ENCODE results near the gene WDFY4.

Gene WDFY4

DNA sequence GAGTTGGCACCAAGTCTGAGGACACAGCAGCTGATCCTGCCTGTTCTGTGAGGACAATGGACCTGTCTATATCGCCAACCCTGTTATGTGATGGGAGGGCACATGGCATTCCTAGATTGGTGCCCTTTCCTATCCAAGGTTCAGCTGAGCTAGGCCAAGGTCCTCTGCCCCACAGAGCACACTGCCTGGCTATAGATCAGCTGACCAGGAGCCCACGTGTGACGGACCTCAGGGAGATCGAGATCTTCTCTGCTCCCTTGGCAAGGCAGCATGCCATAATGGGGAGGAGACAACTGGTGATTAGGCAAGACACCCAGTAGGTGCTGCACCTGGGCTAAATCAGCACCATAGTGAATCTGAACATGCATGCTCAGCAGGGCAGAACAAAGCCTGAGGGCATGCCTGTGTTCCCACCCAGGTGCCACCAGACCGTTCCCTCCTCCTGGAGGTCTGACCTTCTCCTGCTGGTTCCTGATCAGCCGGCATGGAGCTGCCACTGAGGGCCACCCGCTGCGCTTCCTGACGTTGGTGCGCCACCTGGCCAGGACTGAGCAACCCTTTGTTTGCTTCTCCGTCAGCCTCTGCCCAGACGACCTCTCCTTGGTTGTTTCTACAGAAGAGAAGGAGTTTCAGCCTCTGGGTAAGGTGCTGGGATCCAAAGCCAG, 93.7 kb downstream of the WDFY4 start:
- DNase-seq: no peak
- in situ Hi-C loops (cut with MboI; ENCODE audit: low pct_unique_long_range_greater_than_20kb, low sequenced_read_pairs): no loop called here

DNA sequence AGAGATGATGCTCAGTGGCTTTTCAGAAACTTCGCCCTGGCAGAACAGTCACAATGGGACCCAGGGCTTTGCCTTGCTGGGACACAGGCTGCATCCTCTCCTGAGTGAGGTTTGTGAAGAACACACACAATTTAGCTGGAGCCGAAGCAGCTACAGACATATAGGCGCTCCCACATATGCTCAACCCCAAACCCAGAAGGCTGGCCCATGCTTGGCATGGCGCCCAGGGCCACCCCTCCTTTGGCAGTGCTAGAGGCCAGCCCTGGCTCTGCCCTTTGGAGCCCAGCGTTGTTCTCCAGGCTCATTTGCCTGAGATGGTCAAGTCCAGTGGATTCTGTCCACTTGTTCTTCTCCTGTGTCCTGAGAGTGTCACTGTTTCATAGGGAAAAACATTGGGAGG, 94.4 kb downstream of the WDFY4 start:
- in situ Hi-C loops (cut with MboI; ENCODE audit: low pct_unique_long_range_greater_than_20kb, low sequenced_read_pairs): no loop called here
- DNase-seq: no peak

DNA sequence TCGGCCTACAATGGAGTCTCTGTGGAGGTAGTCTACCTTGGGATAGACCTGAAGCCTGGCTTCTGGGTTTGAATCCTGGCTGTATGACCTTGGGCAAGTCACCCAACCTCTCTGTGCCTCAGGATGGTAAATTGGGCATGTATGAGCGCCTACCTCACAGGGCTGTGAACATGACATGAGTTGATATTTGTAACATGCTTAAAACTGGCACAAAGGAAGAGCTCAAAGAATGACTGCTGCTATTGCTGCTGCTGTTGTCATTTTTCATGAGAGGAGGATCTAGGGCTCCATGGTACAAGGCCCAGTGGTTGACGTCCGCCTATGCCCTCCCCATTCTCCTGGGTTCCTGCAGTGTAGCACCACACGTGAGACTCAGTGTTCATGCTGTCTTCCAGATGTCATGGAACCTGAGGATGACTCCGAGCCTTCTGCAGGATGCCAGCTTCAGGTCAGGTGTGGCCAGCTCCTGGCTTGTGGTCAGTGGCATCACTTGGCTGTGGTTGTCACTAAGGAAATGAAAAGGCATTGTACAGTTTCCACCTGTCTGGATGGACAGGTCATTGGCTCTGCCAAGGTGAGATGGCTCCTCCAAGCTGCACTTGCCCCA, 95.0 kb downstream of the WDFY4 start:
- no peak for DNase-seq
- in situ Hi-C loops (cut with MboI; ENCODE audit: low pct_unique_long_range_greater_than_20kb, low sequenced_read_pairs): no loop called here

DNA sequence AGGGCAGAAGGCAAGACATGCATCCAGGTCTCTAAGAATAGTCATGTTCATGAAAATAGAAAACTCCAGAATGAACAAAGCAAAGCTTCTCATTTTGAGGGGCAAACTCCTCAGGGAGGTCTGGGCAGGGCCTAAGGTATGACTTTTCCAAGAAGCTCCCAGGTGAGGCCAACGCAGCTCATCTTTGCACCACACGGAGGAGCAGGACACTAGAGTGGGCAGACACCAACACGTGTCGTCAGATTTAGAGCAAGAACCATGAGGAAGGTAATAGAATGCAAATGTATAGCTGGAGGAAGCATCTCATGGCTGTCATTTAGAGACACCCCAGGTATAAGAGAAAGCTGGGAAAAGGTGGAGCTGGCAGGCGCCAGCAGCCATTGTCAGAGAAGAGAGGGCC, 95.7 kb downstream of the WDFY4 start:
- no peak for DNase-seq
- in situ Hi-C loops (cut with MboI; ENCODE audit: low pct_unique_long_range_greater_than_20kb, low sequenced_read_pairs): no loop called here

DNA sequence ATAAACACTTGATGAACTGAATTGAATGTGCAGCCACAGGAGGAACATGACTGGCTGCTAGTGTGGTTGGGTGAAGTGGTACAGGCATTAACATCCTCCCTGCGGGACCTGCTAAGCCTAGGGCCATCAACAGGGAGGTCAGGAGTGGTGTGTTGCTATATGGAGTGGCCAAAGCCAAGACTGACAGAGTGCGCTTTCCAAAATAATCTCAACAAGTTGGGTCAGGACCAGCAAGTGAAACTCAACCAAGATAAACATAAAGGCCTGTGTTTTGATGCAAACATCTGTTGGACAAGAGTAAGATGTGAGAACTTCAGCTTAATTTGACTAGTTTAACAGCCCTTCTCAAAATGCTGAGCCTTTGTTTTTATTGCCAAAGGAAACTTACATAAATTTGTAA, 97.7 kb downstream of the WDFY4 start:
- no peak for DNase-seq
- in situ Hi-C loops (cut with MboI; ENCODE audit: low pct_unique_long_range_greater_than_20kb, low sequenced_read_pairs): no loop called here

DNA sequence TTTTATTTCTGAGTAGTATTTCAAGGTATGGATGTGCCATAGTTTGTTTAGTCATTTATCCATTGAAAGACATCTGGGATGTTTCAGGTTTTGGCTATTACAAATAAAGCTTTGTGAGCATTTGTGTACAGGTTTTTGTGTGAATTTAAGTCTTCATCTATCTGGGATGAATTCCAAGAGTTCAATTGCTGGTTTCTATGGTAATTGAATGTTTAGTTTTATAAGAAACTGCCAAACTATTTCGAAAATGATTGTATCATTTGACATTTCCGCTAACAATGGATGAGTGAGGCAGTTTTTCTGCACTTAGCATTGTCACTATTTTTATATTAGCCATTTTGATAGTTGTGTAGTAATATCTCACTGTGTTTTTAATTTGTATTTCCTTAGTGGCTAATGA, 99.4 kb downstream of the WDFY4 start:
- no peak for DNase-seq
- in situ Hi-C loops (cut with MboI; ENCODE audit: low pct_unique_long_range_greater_than_20kb, low sequenced_read_pairs): no loop called here

DNA sequence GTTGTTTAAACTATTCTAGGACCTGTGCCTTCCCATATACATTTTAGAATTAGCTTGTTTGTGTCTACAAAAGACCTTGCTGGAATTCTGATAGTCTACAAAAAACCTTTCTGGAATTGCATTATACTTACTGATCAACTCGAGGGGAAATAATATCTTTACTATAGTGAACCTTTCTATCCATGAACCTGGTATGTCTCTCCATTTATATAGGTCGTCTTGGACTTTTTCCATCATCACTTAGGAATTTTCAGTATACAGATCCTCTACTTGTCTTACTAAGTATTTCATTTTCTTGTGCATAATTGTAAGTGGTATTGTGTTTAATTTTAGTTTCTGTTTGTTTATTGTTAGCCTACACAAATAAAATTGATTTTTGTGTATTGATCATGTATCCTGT, 101.1 kb downstream of the WDFY4 start:
- no peak for DNase-seq
- in situ Hi-C loops (cut with MboI; ENCODE audit: low pct_unique_long_range_greater_than_20kb, low sequenced_read_pairs): no loop called here

DNA sequence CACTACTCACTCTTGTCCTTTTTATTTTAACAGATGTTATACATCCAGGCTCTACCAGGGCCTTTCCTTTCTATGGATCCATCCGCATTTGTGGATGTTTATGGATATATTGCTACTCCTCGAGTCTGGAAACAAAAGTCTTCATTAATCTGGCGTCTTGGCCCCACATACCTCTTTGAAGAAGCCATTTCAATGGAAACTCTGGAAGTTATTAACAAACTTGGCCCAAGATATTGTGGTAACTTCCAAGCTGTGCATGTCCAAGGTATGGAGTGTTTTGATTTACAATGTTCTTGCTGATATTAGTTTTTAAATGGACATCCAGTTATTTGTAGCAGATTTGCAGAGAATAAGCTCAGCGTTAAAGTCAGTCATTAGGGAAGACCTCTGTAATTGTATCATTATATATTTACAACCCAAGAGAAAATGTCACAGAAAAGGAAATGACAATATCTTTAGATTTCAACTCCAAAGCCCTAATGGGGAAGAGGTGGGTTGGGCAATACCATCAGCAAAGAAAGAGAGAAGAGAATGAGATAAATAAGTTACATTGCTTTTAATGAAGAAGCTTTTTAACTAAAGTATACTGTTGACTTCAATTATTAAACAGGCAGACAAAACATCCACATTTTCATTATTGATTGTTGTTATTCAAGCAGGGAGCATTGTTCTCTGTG, 102.1 kb downstream of the WDFY4 start:
- in situ Hi-C loops (cut with MboI; ENCODE audit: low pct_unique_long_range_greater_than_20kb, low sequenced_read_pairs): no loop called here
- DNase-seq: no peak

DNA sequence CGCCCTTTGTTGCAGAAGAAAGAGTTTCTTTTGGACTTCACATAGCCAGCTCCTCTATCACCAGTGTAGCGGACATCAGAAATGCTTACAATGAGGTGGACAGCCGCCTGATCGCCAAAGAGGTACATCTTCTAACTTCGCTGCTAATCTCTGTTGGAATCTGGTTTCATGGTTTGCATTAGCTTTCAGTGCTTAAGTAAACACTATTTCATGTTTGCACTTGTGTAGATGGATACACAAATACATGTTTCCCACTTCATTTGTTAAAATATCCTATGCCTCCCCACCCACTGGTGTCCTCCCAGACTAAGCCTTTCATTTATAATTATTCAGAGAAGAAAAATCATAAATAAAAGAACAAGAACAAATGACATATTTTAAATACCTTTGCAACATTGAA, 103.9 kb downstream of the WDFY4 start:
- in situ Hi-C loops (cut with MboI; ENCODE audit: low pct_unique_long_range_greater_than_20kb, low sequenced_read_pairs): no loop called here
- DNase-seq: no peak

DNA sequence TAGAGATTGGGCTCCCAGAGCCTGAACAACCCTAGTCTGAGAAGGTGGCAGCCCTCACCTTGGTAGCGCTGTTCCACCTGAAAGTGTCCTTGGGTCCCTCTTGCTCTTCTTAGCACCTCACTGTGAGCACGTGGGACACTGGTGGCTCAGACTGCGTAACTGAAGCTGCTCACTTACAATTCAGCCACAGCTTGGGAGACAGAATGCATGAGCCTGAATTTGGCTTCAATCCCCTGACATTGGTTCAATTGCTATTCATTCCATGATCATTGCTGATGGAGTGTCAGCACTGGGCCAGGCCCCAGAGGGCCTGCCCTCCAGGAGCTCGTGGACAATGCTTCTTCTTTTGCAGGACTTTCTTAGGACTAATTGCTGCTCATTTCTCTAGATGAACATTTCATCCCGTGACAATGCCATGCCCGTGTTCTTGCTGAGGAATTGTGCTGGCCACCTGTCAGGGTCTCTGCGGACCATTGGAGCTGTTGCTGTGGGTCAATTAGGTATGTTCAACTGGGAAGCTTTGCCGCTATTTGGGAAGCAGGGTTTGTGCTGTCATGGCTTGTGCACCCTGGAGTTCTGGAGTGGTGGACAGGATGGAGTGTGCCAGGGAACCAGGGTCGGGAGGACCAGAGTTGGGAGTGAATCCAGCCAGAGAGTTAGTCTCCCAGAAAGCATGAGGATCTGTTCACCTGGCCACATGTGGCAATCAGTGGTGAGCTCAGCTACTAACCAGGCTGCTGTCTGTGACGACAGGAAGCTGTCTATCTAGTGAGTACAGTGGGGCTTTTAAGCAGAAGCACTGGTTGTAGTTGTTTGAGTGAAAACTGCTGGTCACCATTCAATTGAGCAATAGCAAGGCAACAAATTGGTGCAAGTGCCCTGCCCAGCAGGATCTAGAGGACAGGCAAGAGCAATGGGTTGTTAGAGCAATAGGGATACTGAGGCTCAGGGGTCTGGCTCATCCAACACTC, 105.1 kb downstream of the WDFY4 start:
- in situ Hi-C loops (cut with MboI; ENCODE audit: low pct_unique_long_range_greater_than_20kb, low sequenced_read_pairs): no loop called here
- no peak for DNase-seq

DNA sequence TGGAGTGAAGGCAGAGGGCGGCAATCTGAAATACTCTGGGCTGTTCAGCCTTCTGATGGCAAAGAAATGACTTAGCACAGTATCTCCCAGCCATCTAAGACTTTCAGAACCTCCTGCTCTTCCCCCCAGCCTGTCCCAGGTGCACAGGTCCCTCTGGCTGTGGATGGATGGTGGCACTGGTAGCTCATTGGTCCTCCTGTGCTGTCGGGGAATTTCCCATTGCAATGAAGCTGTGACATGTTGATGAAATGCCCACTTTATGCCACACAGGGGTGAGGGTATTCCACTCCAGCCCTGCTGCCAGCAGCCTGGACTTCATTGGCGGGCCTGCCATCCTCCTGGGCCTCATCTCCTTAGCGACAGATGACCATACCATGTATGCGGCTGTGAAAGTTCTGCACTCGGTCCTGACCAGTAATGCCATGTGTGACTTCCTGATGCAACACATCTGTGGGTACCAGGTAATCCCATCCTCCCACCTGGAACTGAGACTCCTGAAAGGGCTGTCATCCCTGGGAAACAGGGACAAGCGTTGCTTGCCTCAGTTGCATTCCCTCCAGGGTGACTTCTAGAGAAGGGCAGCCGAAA, 105.9 kb downstream of the WDFY4 start:
- in situ Hi-C loops (cut with MboI; ENCODE audit: low pct_unique_long_range_greater_than_20kb, low sequenced_read_pairs): no loop called here
- no peak for DNase-seq

DNA sequence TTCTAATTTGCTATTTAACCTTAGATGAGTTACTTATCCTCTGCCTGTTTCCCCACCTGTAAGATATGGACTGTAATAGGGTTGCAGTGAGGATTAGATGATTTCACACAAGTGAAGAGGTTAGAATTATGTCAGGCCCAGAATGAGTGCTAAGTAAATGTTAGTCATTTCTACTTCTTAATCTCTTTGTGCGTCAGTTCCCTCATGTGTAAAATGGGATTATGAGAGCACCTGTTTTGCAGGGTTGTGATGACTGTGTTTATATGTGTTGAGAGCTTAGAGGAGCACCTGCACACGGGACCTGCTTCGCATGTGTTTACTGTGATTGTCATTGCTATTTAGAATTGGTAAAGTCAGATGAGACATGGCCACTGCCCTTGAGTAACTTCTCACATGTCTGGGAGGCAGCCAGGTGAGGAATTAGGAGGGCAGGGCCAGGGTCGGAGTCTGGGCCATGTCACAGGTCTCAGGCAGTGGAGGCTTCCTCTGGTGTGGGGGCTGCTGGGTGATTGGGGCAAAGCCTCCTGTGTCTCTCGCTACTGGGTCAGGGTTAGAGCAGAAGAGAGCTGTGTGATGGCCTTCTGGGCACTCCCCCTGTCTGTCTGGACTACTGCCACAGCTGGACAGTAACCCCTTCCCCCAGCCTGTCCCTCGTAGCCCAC, 106.7 kb downstream of the WDFY4 start:
- no peak for DNase-seq
- in situ Hi-C loops (cut with MboI; ENCODE audit: low pct_unique_long_range_greater_than_20kb, low sequenced_read_pairs): no loop called here

DNA sequence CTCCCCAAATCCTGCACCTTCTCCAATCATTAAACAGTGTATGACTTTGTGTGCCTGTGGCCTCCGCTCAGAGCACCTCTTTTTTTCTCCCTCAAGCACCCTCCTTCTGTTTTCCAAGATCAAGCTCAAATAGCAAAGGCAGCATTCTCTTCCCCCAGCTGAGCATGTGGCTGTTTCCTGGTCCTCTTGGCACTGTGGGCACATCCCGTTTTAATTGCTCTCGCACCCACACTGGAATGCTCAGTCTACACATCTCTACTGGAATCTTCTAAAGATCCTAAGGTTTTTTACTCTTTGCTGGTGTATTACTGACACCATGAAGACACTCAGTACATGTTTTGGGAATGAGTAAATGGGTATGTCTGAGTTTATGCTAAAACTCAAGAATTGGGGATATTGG, 107.4 kb downstream of the WDFY4 start:
- in situ Hi-C loops (cut with MboI; ENCODE audit: low pct_unique_long_range_greater_than_20kb, low sequenced_read_pairs): no loop called here
- DNase-seq: no peak

DNA sequence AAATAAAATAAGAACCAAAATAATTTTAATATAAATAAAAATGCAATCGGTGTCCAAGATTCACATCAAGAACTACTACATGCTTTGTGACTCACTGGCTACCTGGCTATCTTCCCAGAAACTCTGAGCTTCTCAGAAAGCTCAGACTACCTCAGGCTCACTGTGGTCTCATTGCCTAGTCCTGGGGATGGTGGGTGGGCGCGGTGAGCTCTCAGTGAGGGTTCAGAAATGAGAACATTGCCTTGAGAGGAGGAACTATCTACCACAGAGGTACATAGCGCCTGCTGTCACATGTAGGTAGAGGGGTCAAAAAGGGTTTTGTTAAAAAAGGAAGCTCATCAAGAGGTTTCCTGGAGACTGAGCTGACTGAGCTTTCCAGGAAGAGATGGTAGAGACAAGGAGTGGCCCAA, 108.0 kb downstream of the WDFY4 start:
- in situ Hi-C loops (cut with MboI; ENCODE audit: low pct_unique_long_range_greater_than_20kb, low sequenced_read_pairs): no loop called here
- peak; percentile 66 for DNase-seq

DNA sequence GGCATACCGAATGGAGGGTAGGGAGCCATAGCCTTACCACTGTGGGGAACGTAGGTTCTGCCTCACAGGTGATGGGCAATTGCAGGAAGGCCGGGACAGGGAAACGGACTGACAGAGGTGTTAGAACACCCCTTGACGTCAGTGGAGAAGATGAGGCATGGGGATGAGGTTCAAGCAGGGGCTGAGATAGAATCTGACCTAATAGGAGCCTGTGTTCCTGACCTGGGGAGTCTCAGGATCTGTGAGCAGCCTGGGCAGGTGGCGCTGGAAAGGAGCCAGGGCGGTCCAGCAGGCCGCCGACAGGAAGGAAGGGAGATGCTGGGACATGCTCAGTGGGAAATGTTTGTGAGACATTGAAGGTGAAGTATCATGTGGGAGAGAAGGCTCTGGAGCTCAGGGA, 109.4 kb downstream of the WDFY4 start:
- no peak for DNase-seq
- in situ Hi-C loops (cut with MboI; ENCODE audit: low pct_unique_long_range_greater_than_20kb, low sequenced_read_pairs): no loop called here

DNA sequence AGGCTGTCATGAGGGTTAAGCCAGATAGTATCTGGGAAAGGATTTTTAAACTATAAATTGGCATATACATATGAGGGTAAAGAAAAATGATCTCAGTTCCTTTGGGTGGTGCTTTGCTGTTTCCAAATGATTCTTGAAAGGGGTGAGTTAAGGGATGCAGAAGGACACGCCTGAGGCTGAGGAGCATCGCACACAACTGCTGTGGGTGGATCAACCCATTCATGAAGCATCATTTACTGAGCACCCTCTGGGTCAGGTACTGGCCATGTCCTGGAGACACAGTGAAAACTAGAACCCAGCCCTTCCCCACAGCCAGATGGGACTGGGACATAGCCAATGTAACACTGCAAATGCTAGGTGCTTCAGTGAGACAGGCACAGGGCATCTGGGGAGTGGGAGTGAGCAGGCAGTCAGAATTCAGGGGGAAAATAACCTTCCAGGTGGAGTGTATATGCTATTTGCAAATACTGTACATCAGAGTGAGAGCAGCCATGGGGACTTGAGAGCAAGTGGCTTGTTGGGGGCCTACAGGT, 112.1 kb downstream of the WDFY4 start:
- no peak for DNase-seq
- in situ Hi-C loops (cut with MboI; ENCODE audit: low pct_unique_long_range_greater_than_20kb, low sequenced_read_pairs): no loop called here

DNA sequence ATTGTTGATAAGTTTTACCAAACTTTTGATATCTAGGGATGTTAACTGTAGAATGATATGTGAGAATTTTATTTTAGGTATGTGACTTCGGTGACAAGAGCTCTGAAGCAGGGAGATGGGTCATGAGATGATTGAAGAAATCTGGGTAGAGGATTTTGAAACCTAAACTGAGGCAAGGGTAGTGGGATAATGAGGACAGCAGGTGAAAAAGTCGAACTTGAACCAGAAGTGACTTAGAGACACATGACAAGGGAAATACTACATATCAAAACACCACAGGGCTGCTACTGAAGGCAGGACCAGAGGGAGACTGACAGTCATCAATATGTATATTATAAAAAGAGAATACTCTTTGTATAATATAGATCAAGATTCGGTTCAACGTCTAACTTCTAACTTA, 113.2 kb downstream of the WDFY4 start:
- no peak for DNase-seq
- in situ Hi-C loops (cut with MboI; ENCODE audit: low pct_unique_long_range_greater_than_20kb, low sequenced_read_pairs): no loop called here

DNA sequence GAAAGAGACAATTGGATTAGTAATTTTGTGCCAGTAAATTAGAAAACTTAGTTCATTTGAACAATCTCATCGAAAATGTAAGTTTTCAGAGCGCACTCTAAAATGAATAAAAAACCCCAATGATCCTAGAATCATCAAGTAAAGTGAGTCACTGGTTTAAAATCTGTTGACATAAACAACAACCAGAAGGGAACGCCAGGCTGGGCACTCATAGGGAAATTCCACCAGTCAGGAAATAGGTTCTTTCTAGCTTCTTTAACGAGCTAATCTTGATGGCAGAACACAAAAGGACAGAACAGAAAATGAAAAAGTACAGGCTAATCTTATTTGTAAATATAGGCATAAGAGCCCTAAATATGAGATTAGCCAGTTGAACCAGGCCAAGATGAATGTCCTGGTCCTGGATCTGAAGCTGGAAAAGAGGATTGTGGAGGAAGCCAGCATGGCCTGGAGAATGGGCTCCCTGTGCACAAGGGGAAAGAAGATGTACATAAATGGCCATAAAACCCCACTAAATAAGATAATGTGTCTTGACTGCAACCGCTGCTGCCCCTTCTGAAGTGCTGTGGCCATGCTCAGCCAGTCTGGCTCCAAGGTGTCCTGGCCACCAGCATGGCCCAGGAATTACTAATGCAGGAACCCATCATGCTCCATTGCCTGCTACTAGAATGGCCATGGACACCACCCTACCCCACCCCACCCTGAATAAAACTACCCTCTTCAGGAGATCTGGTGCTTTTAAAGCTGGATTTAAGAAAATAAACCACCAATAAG, 114.0 kb downstream of the WDFY4 start:
- DNase-seq: no peak
- in situ Hi-C loops (cut with MboI; ENCODE audit: low pct_unique_long_range_greater_than_20kb, low sequenced_read_pairs): no loop called here
